AG09319 (cell line): ENCODE measurements around the gene CDK5RAP2.

Experiments
- DNase-seq: peaks from one replicate; pipeline ENCODE4 v3.0.0-alpha.2; 2010; ENCODE audit warnings: low read depth; ENCODE audit errors: extremely low read depth
- TF ChIP-seq, protein P1 (sequence below): IDR thresholded peaks from 2 replicates; pipeline ENCODE4 v1.5.1; 2011; ENCODE audit warnings: low read depth, mild to moderate bottlenecking, inconsistent platforms, low read length, moderate library complexity

Gene CDK5RAP2

DNA sequence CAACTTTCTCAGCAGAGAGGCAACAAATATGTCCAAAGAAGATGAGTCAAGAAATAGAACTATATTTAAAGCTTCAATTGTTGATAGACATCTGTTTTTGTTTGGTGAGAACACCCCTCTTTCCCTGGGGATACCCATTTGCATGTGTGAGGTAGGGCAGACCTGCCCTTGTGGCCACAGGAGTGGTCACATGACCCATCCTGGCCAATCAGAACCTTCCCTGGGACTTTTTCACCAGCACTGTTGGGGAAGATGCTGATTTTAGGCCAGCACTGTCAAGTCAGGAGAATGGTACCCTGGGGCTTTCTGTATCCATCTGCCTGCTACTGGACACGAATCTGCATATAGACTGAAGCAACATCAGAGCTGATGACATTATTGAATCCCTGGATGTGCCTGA, 211.2 kb downstream of the CDK5RAP2 start:
- TF ChIP-seq, protein P1, sequence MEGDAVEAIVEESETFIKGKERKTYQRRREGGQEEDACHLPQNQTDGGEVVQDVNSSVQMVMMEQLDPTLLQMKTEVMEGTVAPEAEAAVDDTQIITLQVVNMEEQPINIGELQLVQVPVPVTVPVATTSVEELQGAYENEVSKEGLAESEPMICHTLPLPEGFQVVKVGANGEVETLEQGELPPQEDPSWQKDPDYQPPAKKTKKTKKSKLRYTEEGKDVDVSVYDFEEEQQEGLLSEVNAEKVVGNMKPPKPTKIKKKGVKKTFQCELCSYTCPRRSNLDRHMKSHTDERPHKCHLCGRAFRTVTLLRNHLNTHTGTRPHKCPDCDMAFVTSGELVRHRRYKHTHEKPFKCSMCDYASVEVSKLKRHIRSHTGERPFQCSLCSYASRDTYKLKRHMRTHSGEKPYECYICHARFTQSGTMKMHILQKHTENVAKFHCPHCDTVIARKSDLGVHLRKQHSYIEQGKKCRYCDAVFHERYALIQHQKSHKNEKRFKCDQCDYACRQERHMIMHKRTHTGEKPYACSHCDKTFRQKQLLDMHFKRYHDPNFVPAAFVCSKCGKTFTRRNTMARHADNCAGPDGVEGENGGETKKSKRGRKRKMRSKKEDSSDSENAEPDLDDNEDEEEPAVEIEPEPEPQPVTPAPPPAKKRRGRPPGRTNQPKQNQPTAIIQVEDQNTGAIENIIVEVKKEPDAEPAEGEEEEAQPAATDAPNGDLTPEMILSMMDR: no peak

DNA sequence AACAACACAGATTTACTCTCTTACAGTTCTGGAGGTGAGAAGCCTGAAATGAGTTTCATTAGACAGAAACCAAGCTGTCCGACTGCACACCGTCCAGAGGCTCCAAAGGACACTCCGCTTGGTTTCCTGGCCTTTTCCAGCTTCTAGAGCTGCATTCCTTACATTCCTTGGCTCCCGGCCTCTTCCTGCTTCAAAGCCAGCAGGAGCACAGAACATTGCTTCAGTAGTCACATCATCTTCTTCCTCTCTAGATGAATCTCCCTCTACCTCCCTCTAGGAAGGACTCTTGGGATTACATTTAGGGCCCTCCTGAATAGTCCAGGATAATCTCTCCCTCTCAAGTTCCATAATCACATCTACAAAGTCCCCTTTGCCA, 213.3 kb downstream of the CDK5RAP2 start:
- TF ChIP-seq, protein P1: peak; percentile 46
- DNase-seq: peak; percentile 61

More for the DNA sequence above, 211.2 kb downstream of the CDK5RAP2 start:
- DNase-seq: no peak

DNA sequence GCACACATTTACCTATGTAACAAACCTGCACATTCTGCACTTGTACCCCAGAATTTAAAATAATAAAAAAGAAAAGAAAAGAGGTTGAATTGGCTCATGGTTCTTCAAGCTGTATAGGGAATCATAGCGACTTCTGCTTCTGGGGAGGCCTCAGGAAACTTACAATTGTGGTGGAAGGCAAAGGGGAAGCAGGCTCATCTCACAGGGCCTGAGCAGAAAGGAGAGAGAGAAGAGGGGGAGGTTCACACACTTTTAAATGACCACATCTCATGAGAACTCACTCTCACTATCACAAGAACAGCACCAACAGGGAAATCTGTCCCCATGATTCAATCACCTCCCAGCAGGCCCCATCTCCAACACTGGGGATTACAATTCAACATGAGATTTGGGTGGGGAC, 214.6 kb downstream of the CDK5RAP2 start:
- TF ChIP-seq, protein P1: no peak
- DNase-seq: no peak

DNA sequence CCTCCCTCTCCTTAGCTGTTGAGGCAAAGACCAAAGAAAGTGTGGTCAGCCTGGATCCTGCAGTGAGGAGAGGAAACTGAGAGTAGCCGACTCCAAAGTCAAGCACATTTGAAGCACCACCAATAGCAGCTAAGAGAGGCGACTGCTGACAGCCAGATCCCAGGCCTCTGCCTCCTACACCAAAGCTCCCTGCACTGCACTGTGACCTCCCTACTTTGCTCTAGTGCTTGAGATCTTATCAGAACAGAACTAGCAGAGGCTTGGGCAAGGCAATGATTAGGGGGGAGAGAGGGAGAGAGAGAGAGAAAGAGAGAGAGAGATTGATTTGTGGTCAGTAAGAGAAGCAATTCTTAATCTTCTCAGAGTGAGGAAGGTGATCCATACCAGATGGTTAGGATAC, 216.3 kb downstream of the CDK5RAP2 start:
- TF ChIP-seq, protein P1: no peak
- DNase-seq: no peak

DNA sequence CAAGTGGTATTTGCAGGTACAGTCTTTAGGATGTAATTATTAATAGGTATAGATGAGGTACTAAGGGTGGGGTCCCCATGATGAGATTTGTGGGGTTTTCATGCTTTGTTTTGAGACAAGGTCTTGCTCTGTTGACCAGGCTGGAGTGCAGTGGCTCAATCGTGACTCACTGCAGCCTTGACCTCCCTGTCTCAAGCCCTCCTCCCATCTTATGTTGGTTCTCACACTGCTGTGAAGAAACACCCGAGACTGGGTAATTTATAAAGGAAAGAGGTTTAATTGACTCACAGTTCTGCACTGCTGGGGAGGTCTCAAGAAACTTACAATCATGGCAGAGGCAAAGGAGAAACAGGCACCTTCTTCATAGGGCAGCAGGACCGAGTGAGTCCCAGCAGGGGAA, 217.5 kb downstream of the CDK5RAP2 start:
- no peak for DNase-seq
- TF ChIP-seq, protein P1: no peak

DNA sequence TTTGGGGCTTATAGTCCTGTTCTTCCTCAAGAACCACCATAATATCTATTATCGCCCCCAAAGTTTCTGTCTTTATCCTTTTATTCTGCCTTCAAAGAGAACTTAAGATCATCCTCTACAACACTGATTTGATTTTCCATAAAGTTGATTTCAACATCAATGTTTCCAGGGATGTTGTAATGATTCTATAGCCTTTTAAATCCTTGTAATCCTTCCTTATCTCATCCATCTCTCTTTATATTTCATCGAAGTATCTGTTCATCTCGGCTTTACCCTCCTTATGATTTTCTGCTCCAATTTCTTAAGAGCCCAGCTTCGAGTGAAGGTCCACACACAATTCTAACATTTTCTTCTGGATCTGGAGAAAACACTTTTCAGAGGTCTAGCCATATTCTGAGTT, 218.4 kb downstream of the CDK5RAP2 start:
- TF ChIP-seq, protein P1: no peak
- no peak for DNase-seq

DNA sequence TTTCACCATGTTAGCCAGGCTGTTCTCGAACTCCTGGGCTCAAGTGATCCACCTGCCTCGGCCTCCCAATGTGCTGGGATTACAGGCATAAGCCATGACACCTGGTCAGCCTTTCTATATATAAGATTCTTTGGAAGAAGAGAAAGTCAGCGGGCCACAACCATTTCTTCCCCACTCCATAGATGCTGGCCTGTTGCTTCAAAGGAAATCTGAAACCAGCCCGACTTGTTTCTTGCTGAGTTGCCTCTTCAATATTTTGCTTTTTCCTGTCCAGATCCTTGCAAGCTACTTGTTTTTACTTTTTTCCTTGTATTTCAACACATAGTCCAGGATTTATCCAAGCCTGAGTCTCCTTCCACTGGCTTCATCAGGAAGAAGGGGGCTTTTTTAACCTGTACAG, 219.5 kb downstream of the CDK5RAP2 start:
- no peak for DNase-seq
- TF ChIP-seq, protein P1: no peak

DNA sequence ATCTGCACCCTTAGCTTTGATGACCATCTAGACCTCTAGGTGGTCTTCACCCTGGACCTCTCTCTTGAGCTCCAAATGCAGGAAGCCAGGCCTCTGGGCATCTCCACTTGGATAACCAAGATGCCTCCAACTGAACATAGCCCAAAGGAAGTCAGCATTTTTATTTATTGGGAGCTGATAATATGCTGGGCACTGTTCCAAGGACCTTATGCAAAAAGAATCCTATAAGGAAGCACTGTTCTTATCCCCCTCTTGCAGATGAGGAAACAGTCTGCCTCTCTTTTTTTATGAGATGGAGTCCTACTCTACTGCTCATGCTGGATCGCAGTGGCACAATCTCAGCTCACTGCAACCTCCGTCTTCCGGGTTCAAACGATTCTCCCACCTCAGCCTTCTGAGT, 219.9 kb downstream of the CDK5RAP2 start:
- TF ChIP-seq, protein P1: no peak
- no peak for DNase-seq
